ENCODE results near the gene CDH11. TPM values are rescaled to one million over a fixed set of nuclear protein-coding genes. Genes with fewer than 3 reads are reported as not detected.

CDH11 gene
- total and polyA plus RNA-seq, 2 experiments from 2014 or later = 3.5 to 19.6 TPM

GRCh38 chr16:65148804-65149203 is 26.9 kb upstream of the CDH11 start:
- no peaks in the 10 kb centered on the region for H3K9me3 Mint-ChIP-seq
- TF ChIP-seq, protein P1, sequence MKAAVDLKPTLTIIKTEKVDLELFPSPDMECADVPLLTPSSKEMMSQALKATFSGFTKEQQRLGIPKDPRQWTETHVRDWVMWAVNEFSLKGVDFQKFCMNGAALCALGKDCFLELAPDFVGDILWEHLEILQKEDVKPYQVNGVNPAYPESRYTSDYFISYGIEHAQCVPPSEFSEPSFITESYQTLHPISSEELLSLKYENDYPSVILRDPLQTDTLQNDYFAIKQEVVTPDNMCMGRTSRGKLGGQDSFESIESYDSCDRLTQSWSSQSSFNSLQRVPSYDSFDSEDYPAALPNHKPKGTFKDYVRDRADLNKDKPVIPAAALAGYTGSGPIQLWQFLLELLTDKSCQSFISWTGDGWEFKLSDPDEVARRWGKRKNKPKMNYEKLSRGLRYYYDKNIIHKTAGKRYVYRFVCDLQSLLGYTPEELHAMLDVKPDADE (IDR thresholded peaks at IDR 0.05) = no peak
- TF ChIP-seq EZH2phosphoT487 (IDR thresholded peaks at IDR 0.05; ENCODE audit: unreplicated experiment) (no peak), EZH2 (IDR thresholded peaks at IDR 0.05; ENCODE audit: low read depth, unreplicated experiment) (no peak), ZNF462 (CRISPR knock-in tag; IDR thresholded peaks at IDR 0.05) (no peak)
- TF ChIP-seq, protein P2, sequence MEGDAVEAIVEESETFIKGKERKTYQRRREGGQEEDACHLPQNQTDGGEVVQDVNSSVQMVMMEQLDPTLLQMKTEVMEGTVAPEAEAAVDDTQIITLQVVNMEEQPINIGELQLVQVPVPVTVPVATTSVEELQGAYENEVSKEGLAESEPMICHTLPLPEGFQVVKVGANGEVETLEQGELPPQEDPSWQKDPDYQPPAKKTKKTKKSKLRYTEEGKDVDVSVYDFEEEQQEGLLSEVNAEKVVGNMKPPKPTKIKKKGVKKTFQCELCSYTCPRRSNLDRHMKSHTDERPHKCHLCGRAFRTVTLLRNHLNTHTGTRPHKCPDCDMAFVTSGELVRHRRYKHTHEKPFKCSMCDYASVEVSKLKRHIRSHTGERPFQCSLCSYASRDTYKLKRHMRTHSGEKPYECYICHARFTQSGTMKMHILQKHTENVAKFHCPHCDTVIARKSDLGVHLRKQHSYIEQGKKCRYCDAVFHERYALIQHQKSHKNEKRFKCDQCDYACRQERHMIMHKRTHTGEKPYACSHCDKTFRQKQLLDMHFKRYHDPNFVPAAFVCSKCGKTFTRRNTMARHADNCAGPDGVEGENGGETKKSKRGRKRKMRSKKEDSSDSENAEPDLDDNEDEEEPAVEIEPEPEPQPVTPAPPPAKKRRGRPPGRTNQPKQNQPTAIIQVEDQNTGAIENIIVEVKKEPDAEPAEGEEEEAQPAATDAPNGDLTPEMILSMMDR (conservative IDR thresholded peaks at IDR 0.05; ENCODE audit: low read depth in 2 of 2) = no peak
- no peak overlapping the region for H3K4me2 ChIP-seq
- H3K4me3 Mint-ChIP-seq = no peak overlapping the region
- no peaks in the 10 kb centered on the region for H4K20me1 ChIP-seq (replicated peaks; ENCODE audit: insufficient read depth)
- H3K79me2 ChIP-seq (replicated peaks; ENCODE audit: insufficient read depth) = no peaks in the 10 kb centered on the region
- no peak for ATAC-seq
- H3K9me2 ChIP-seq (ENCODE audit: insufficient read depth) = 0 out of 2 replicates have a peak, but pooled peaks cover 2% of the 10 kb centered on the region
- H3K4me3 ChIP-seq = no peak overlapping the region
- H3K36me3 Mint-ChIP-seq (ENCODE audit: low read depth) = no peaks in the 10 kb centered on the region
- no peak overlapping the region for H3K27ac Mint-ChIP-seq
- H2AFZ ChIP-seq = no peak overlapping the region
- H3K27me3 Mint-ChIP-seq (ENCODE audit: insufficient read depth, low read depth, poor library complexity) = no peaks in the 10 kb centered on the region
- DNase-seq (ENCODE audit: low spot score) = no peak
- peaks cover 5% of the 10 kb centered on the region; the same call in 2 of the 3 replicates for H3K4me1 Mint-ChIP-seq
- H3K27me3 ChIP-seq (ENCODE audit: insufficient read depth) = no peaks in the 10 kb centered on the region
- peaks cover 5% of the 10 kb centered on the region; the same call in 1 of the 2 replicates for H3K4me1 ChIP-seq (ENCODE audit: insufficient read depth)
- H3K36me3 ChIP-seq (ENCODE audit: insufficient read depth) = no peaks in the 10 kb centered on the region
- H3K27ac ChIP-seq (ENCODE audit: low read depth) = no peak overlapping the region
- no peaks in the 10 kb centered on the region for H3F3A ChIP-seq (replicated peaks; ENCODE audit: low read depth)
